Spleen (tissue), 7 donors: ENCODE measurements around the gene CDK5R1.

Source experiments
- CTCF ChIP-seq, 11 experiments: fragments of 200-600 bp in 7 of 11; fragments of 450-650 bp in 4 of 11; sonication (generic) in 4 of 11; IDR thresholded peaks in 8 of 11; conservative IDR thresholded peaks in 3 of 11; 1 replicate in 7 of 11; 2 replicates in 4 of 11; pipeline versions ENCODE4 v1.4.0 to v1.8.0; 2016 to 2021; ENCODE audit warnings: antibody characterized with exemption in 11 of 11, inconsistent platforms in 4 of 11, mild to moderate bottlenecking in 1 of 11
- POLR2A ChIP-seq, 3 donors: fragments of 450-650 bp; IDR thresholded peaks; one replicate each; pipeline ENCODE4 v1.5.1; 2017; ENCODE audit warnings: antibody characterized with exemption in 3 of 3, mild to moderate bottlenecking in 1 of 3
- POLR2AphosphoS5 ChIP-seq, 3 donors: sonication (generic); formaldehyde crosslinking; IDR thresholded peaks; one replicate each; pipeline ENCODE4 v1.5.1; 2017; ENCODE audit warnings: antibody characterized with exemption in 3 of 3
- donor health status: DM: no; HTN: no; CAD: no; lungs with moderate emphysema.
- donor health status: DM: no; HTN: no; CAD: no.
- donor health status: DM: no; HTN: no; CAD: no.

DNA sequence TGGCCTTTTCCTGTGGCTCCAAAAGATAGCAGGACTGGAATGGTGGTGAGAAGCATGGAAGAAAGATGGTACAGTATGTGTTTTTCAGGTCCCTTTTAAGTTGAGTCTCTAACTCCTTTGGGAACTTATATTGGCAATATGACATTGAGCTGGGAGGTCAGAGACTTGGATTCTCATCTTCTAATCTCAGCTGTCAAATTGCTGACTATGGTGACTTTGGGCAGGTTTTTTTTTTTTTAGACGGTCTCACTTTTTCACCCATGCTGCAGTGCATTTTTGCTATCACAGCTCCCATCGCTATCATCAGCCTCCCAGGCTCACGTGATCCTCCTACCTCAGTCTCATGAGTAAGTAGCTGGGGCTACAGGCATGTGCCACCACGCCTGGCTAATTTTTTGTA lies 15.1 kb upstream of the CDK5R1 start:
- TF ChIP-seq CTCF (IDR thresholded peaks at IDR 0.05 in 8 of 11, conservative IDR thresholded peaks at IDR 0.05 in 3 of 11) (no peak), POLR2AphosphoS5 (IDR thresholded peaks at IDR 0.05) (no peak), POLR2A (IDR thresholded peaks at IDR 0.05) (no peak)
